HG03060 (cell line): Measurements from ENCODE around the gene FAM210B.
"Not testable (repeated sequence)": the region's sequence is repeated elsewhere in the genome, so short reads cannot be mapped to it uniquely, and the experiment has no call there.

Source experiments
- ATAC-seq: cut with Tn5 transposase; IDR thresholded peaks from one replicate; pipeline ENCODE4 v1.9.1; 2021; ENCODE audit warnings: low read depth, moderate number of reproducible peaks; ENCODE audit not compliant: unreplicated experiment

Gene FAM210B

GRCh38 chr20:56391596-56392131, 32.9 kb downstream of the FAM210B start:
- peak; percentile 11 for ATAC-seq

GRCh38 chr20:56392132-56392880, 33.5 kb downstream of the FAM210B start, which contains the start of the genes AURKA and CSTF1:
TSS of gene AURKA (minus strand) at chr20:56392215. CDS start at chr20:56388197, 4,018 bp downstream.
TSS of gene CSTF1 (plus strand) at chr20:56392645. CDS start at chr20:56395553, 2,908 bp downstream.
- peak; percentile 90 for ATAC-seq

- ATAC-seq = no peak
These were observed 34.2 kb downstream of the FAM210B start for GRCh38 chr20:56392881-56393482.

DNA sequence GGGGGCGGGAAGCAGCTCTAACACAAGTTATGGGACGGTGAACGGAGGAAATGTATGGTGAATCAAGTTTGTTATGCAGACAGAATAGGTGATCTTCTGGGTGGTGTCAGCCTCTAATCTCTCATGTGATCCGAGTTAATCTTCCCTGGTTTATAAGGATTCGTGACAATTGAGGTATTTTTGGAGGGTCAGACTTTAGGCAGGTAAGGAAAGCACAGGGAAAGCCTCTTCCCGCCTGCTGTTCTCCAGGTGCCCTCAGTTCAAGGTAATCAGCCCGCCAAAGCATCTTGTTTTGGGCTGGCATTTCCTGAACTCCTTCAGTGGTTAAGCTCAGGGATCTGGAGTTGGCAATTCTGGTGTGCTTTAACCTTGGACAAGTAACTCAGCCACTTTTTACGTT, 34.9 kb downstream of the FAM210B start:
- no peak for ATAC-seq

DNA sequence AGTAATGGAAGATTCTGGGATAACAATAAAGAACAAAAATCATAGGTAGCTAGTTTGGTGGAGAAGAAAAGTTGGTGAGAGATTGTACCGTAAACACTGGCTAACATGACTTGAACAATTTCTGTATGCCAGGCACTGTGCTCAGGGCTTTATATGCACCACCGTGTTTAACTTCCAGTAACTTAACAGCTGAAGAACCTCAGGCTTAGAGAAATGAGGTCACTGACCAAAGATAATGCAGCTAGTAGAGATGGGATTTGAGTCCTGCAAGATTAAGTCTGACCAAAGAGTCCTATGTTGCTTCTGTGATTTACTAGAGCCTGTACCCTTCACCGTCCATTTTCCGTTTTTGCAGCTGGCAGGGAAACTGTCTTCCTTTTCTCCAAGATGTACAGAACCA, 36.4 kb downstream of the FAM210B start:
- no peak for ATAC-seq

DNA sequence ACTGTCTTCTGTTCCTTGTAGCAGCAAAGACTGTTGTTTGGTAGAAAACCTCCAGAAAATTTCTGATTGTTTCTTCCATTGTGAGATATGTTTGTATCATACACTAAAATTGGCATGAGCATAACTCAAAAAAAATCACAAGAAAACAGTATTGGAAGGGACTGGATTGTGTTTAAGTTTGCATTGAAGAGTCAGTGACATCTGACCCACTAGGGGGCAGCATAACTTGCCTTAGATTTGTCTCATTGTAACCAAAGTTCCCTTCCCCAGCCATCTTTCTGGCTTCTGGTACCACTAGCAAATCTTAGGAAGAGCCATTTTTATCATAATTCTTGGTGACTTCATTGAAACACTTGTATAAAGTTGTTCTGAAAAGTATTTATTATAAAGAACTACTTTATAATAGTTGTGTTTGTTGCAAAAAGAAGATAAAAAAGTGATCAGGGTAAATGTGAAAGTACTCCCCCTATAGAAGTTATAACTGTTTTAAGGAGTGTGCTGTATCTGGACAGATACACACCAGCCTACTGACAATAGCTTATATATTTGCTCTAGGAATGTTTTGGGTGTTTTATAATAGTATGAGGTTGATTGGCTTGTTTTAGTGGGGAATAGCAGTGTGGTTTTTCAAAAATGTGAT, 41.3 kb downstream of the FAM210B start:
- ATAC-seq = no peak

DNA sequence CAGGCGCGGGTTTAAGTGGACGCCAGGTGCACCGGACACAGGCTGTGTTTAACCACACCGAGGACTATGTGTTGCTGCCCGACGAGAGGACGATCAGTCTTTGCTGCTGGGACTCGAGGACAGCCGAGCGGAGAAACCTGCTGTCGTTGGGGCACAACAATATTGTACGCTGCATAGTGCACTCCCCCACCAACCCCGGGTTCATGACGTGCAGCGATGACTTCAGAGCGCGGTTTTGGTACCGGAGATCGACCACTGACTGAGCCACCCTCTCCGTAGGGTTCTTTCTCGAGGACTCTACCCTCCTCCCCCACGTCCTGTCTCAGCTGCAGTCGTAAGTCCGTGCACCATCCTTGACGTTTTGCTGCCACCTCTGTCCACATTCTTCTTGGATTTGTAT, 44.7 kb downstream of the FAM210B start:
- no peak for ATAC-seq

- not testable (repeated sequence) for ATAC-seq
These were observed 46.6 kb downstream of the FAM210B start for GRCh38 chr20:56405356-56405755.

DNA sequence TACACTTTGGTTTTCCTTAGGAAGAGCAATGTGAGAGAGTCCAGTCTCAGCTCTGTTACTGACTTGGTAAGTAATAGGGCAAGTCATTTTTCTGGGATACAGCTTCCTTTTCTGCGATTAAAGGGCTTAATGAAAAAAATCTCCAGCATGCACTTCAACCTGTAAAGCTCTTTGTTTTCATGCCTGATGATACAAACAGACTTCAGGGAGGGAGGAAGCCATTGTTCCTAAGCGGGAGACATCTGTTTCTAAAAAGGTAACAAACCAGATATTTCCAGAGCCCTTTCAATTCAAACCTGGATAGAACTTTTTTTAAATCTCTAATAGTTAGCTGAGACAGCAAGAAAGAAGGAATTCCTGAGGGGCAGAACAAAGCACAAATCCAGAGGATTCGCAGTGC, 48.1 kb downstream of the FAM210B start:
- no peak for ATAC-seq

GRCh38 chr20:56409521-56409920, 50.7 kb downstream of the FAM210B start:
- no peak for ATAC-seq

GRCh38 chr20:56409956-56410355, 51.2 kb downstream of the FAM210B start:
- no peak for ATAC-seq

- ATAC-seq = not testable (repeated sequence)
These were observed 52.5 kb downstream of the FAM210B start for GRCh38 chr20:56411287-56411686.

GRCh38 chr20:56411759-56412472, 53.1 kb downstream of the FAM210B start, which contains the start of gene CASS4:
TSS of gene CASS4 (plus strand) at chr20:56412260. CDS start at chr20:56412459, 199 bp downstream.
- no peak for ATAC-seq

GRCh38 chr20:56412473-56412790, 53.7 kb downstream of the FAM210B start:
- no peak for ATAC-seq

GRCh38 chr20:56412949-56413348, 54.2 kb downstream of the FAM210B start:
- ATAC-seq = no peak

- no peak for ATAC-seq
These were observed 56.3 kb downstream of the FAM210B start for GRCh38 chr20:56414842-56415765.

DNA sequence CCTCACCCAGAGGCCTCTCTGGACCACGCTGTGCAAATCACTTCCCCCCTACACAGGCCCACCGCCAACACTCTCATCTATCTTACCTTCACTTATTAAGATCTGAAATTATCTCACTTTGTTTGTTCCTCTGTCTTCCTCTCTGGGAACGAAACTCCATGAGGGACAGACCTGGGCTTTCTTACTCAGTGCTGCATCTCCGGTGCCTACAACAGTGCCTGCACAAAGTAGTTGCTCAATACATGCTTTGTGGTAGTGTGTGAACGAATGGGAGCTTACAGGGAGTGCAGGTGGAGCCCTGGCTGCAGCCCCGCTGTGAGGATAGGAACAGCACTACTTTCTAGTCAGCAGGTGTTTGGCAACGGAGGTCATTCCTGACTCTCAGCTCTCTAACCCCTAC, 58.6 kb downstream of the FAM210B start:
- ATAC-seq = no peak

- no peak for ATAC-seq
These were observed 59.1 kb downstream of the FAM210B start for GRCh38 chr20:56417911-56418310.
